Panc1 (cell line): ENCODE data around the gene ACOT8. TPM values are rescaled to one million over a fixed set of nuclear protein-coding genes. Genes with fewer than 3 reads are reported as not detected.
"Not testable (repeated sequence)": the region's sequence is repeated elsewhere in the genome, so short reads cannot be mapped to it uniquely, and the experiment has no call there.

Source experiments
- ATAC-seq: fragments of 200-7000 bp; cut with Tn5 transposase; 2 replicates; pipeline ENCODE4 v1.9.1; 2020; ENCODE audit warnings: mild to moderate bottlenecking, moderate library complexity
- BruUV-seq: library from RNA; stranded (reverse); fragments of 400-500 nt; replicated peaks from 2 replicates; lab custom pipeline; 2021; lab: Mats Ljungman, UMichigan
- CTCF ChIA-PET: fragments of 300-600 bp; sonication (Branson Sonifier 250); formaldehyde crosslinking; loops from one replicate; lab custom pipeline; 2022; ENCODE audit warnings: antibody characterized with exemption; lab: Charles Lee
- POLR2A ChIA-PET: fragments of 300-600 bp; sonication (Branson Sonifier 250); formaldehyde crosslinking; loops from one replicate; lab custom pipeline; 2022; ENCODE audit warnings: antibody characterized with exemption; lab: Charles Lee
- DNase-seq: peaks from one replicate; pipeline ENCODE4 v3.0.0-alpha.2; 2010; ENCODE audit warnings: low read depth, low spot score
- H3K27ac ChIP-seq: 2 replicates; pipeline ENCODE4 v1.5.1; 2011; ENCODE audit warnings: mild to moderate bottlenecking, low read length, inconsistent platforms
- H3K27me3 ChIP-seq: fragments of 200-500 bp; sonication (Bioruptor generic); 2 replicates; pipeline ENCODE4 v1.6.0; 2014; ENCODE audit warnings: low read length, inconsistent platforms; ENCODE audit not compliant: control insufficient read depth, insufficient read depth
- H3K36me3 ChIP-seq: fragments of 200-500 bp; sonication (Bioruptor generic); 2 replicates; pipeline ENCODE4 v1.5.1; 2014; ENCODE audit warnings: inconsistent platforms, mild to moderate bottlenecking, low read length, moderate library complexity; ENCODE audit not compliant: control insufficient read depth, insufficient read depth
- H3K4me1 ChIP-seq: 2 replicates; pipeline ENCODE4 v1.5.1; 2011; ENCODE audit warnings: inconsistent platforms, mild to moderate bottlenecking, low read length, moderate library complexity; ENCODE audit not compliant: control insufficient read depth, insufficient read depth
- H3K4me3 ChIP-seq, 2 experiments: 2 replicates each; pipeline ENCODE4 v1.5.1; 2011 to 2012; ENCODE audit warnings: low read depth in 2 of 2, low read length in 2 of 2, mild to moderate bottlenecking in 2 of 2, inconsistent platforms in 1 of 2, moderate library complexity in 1 of 2
- H3K9me3 ChIP-seq: fragments of 200-500 bp; sonication (Bioruptor generic); 2 replicates; pipeline ENCODE4 v1.5.1; 2014; ENCODE audit warnings: low read depth, mild to moderate bottlenecking, inconsistent platforms, low read length, moderate library complexity; ENCODE audit not compliant: control insufficient read depth, insufficient read depth
- POLR2AphosphoS5 ChIP-seq: IDR thresholded peaks from 2 replicates; pipeline ENCODE4 v1.6.1; 2012; ENCODE audit warnings: mild to moderate bottlenecking, low read depth, low read length, moderate library complexity
- SIN3A ChIP-seq: IDR thresholded peaks from 2 replicates; pipeline ENCODE4 v1.6.1; 2012; ENCODE audit warnings: low read depth, mild to moderate bottlenecking, low read length, moderate library complexity, borderline replicate concordance; ENCODE audit not compliant: insufficient read depth
- TCF7L2 ChIP-seq: IDR thresholded peaks from 2 replicates; pipeline ENCODE4 v1.6.1; 2011; ENCODE audit warnings: mild to moderate bottlenecking, low read depth, low read length, inconsistent platforms
- in situ Hi-C: cut with HindIII; loops from 2 replicates; pipeline ENCODE4 v1.10.0; 2016; ENCODE audit warnings: low sequenced_read_pairs, low pct_unique_long_range_greater_than_20kb
- intact Hi-C: fragments of 100-400 bp; cut with micrococcal nuclease; formaldehyde crosslinking; loops from one replicate; pipeline ENCODE4 v1.10.0; 2022; ENCODE audit not compliant: unreplicated experiment
- total RNA-seq: library from RNA; stranded (reverse); gene quantifications from one replicate; pipeline ENCODE4 v1.2.1, GENCODE V29; 2021; ENCODE audit not compliant: unreplicated experiment
- TF ChIP-seq, protein P1 (sequence below), 2 experiments: IDR thresholded peaks; 2 replicates each; pipeline ENCODE4 v1.6.1; 2011 to 2012; ENCODE audit warnings: low read depth in 2 of 2, control low read depth in 1 of 2, low read length in 1 of 2, mild to moderate bottlenecking in 1 of 2, moderate library complexity in 1 of 2; ENCODE audit not compliant: insufficient read depth in 1 of 2
- TF ChIP-seq, protein P2 (sequence below): fragments of 450-650 bp; IDR thresholded peaks from 2 replicates; pipeline ENCODE4 v1.5.1; 2017; ENCODE audit warnings: mild to moderate bottlenecking

Gene ACOT8
- total RNA-seq, 1 experiment from 2014 or later: 21.1 TPM

DNA sequence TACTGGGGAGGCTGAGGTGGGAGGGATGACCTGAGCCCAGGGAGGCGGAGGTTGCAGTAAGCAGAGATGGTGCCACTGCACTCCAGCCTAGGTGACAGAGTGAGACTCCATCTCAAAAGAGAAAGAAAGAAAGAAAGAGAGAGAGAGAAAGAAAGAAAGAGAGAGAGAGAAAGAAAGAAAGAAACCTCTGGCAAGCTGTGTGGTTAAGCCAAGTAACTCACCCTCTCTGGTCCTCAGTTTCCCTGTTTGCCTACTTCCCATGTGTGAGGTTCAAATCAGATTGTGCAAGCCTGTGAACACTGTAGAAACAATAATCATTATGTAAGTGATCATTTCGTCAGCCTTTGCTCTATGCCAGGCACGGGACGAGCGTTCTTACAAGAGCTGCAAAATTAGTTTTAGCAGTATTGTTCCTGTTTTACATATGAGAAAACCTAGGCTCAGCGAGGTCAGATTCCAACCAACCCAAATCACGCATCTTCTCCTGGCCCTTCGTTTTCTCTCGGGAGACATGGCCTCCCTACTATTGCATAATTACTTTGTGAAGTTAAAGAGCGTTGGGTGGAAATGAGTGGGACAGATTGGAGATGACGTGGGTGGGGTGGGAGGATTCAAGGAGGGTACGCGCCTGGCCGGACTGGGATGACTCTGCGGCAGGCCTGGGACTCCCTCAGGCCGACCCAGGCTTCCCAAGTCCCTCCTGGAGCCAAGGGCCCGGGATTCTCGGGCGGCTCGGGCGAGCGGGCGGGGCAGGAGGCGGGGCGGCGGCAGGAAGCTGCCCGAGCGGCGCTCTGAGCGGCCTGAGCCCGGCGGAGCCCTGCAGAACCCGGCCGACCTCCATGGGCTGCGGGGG lies 23.9 kb downstream of the ACOT8 start, which contains the start of gene SNX21:
SNX21 (plus strand) TSS at position 770 of the 853 bp plus-strand sequence. CDS start 121 bp downstream, outside the sequence.
- ATAC-seq (peak; percentile 97), DNase-seq (no peak)
- TF ChIP-seq, protein P1, sequence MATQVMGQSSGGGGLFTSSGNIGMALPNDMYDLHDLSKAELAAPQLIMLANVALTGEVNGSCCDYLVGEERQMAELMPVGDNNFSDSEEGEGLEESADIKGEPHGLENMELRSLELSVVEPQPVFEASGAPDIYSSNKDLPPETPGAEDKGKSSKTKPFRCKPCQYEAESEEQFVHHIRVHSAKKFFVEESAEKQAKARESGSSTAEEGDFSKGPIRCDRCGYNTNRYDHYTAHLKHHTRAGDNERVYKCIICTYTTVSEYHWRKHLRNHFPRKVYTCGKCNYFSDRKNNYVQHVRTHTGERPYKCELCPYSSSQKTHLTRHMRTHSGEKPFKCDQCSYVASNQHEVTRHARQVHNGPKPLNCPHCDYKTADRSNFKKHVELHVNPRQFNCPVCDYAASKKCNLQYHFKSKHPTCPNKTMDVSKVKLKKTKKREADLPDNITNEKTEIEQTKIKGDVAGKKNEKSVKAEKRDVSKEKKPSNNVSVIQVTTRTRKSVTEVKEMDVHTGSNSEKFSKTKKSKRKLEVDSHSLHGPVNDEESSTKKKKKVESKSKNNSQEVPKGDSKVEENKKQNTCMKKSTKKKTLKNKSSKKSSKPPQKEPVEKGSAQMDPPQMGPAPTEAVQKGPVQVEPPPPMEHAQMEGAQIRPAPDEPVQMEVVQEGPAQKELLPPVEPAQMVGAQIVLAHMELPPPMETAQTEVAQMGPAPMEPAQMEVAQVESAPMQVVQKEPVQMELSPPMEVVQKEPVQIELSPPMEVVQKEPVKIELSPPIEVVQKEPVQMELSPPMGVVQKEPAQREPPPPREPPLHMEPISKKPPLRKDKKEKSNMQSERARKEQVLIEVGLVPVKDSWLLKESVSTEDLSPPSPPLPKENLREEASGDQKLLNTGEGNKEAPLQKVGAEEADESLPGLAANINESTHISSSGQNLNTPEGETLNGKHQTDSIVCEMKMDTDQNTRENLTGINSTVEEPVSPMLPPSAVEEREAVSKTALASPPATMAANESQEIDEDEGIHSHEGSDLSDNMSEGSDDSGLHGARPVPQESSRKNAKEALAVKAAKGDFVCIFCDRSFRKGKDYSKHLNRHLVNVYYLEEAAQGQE (IDR thresholded peaks at IDR 0.05; ENCODE audit: insufficient read depth in 1 of 2, low read depth in 2 of 2, low read length in 1 of 2): no peak
- TF ChIP-seq POLR2AphosphoS5 (no peak; the same call in 1 of the 2 replicates), SIN3A (no peak), TCF7L2 (no peak)
- TF ChIP-seq, protein P2, sequence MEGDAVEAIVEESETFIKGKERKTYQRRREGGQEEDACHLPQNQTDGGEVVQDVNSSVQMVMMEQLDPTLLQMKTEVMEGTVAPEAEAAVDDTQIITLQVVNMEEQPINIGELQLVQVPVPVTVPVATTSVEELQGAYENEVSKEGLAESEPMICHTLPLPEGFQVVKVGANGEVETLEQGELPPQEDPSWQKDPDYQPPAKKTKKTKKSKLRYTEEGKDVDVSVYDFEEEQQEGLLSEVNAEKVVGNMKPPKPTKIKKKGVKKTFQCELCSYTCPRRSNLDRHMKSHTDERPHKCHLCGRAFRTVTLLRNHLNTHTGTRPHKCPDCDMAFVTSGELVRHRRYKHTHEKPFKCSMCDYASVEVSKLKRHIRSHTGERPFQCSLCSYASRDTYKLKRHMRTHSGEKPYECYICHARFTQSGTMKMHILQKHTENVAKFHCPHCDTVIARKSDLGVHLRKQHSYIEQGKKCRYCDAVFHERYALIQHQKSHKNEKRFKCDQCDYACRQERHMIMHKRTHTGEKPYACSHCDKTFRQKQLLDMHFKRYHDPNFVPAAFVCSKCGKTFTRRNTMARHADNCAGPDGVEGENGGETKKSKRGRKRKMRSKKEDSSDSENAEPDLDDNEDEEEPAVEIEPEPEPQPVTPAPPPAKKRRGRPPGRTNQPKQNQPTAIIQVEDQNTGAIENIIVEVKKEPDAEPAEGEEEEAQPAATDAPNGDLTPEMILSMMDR: no peak
- BruUV-seq: no TSS peak
- ChIA-PET POLR2A (interaction anchor here (0.6 kb wide), 1 partner anchor 610 kb away, joined by 4 read pairs; no protein-coding TSS in a partner anchor), CTCF (no interaction called here)
- Histone ChIP-seq H3K27ac (peak within 1 kb of the TSS; percentile 88), H3K9me3 (no peaks in the 10 kb centered on the region), H3K27me3 (no peaks in the 10 kb centered on the region), H3K4me3 (peak within 1 kb of the TSS; percentile 65 to 67), H3K4me1 (peaks cover 17% of the 10 kb centered on the region), H3K36me3 (no peaks in the 10 kb centered on the region; the same call in 1 of the 2 replicates)
- in situ Hi-C loops (no loop called here), intact Hi-C loops (no loop called here)

DNA sequence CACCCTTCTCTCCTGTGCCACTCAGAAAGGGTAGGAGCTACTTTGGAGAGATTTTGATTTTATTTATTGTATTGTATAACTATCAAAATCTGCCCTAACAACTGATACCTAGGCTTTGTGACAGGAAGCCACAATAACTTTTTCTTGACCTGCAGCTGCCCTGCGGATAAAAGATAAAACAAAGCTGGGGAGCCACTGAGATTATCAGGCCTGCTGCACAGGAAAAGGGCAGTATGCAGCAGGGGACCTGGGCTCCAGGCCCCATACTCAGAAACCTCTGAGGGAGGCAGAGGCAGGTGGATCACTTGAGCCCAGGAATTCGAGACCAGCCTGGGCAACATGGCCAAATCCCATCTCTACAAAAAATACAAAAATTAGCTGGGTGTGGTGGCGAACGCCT lies 24.6 kb downstream of the ACOT8 start:
- H3K9me3 ChIP-seq: no peaks in the 10 kb centered on the region
- ATAC-seq (no peak), DNase-seq (no peak)
- H3K27me3 ChIP-seq: no peaks in the 10 kb centered on the region
- H3K27ac ChIP-seq: peak overlapping the region; percentile 88; the same call in 1 of the 2 replicates
- intact Hi-C loops: no loop called here
- BruUV-seq: no TSS peak
- no peak overlapping the region for H3K4me3 ChIP-seq
- H3K4me1 ChIP-seq: peaks cover 17% of the 10 kb centered on the region
- no peaks in the 10 kb centered on the region; the same call in 1 of the 2 replicates for H3K36me3 ChIP-seq
- ChIA-PET CTCF (no interaction called here), POLR2A (no interaction called here)
- TF ChIP-seq SIN3A (no peak), POLR2AphosphoS5 (no peak), TCF7L2 (no peak)
- TF ChIP-seq, protein P2: no peak
- TF ChIP-seq, protein P1 (IDR thresholded peaks at IDR 0.05; ENCODE audit: insufficient read depth in 1 of 2, low read depth in 2 of 2, low read length in 1 of 2): no peak
- in situ Hi-C loops: no loop called here

DNA sequence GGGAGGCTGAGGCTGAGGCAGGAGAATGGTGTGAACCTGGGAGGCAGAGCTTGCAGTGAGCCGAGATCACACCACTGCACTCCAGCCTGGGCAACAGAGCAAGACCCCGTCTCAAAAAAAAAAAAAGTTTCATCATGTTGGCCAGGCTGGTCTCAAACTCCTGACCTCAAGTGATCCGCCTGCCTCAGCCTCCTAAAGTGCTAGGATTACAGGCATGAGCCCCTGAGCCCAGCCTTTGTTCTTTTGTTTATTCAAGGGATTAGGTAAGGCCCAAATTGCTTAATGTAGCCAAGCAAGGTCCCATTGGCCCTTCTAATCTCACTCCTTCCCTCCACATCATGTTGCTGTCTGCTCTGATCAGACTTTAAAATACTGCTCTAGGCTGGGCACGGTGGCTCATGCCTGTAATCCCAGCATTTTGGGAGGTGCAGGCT lies 27.5 kb downstream of the ACOT8 start:
- DNase-seq, H3K4me1 ChIP-seq, H3K27me3 ChIP-seq, H3K27ac ChIP-seq, H3K9me3 ChIP-seq, H3K36me3 ChIP-seq, BruUV-seq, in situ Hi-C loops, ATAC-seq, H3K4me3 ChIP-seq, intact Hi-C loops, POLR2A ChIA-PET: not testable (repeated sequence)
- CTCF ChIA-PET: interaction anchor here (0.6 kb wide), 1 partner anchor 16 kb away, joined by 3 read pairs; no protein-coding TSS in a partner anchor
